ENCODE measurements around the gene CSRNP3.

CSRNP3 gene

GRCh38 chr2:165471349-165471950 is 2.0 kb downstream of the CSRNP3 start:
- no peak for DNase-seq

- DNase-seq = no peak
Observed at GRCh38 chr2:165472922-165473321, 3.4 kb downstream of the CSRNP3 start.

- DNase-seq = no peak
Observed at GRCh38 chr2:165474619-165475276, 5.2 kb downstream of the CSRNP3 start.

GRCh38 chr2:165475277-165476004 is 5.9 kb downstream of the CSRNP3 start:
- DNase-seq = no peak

- DNase-seq = no peak
Observed at GRCh38 chr2:165479856-165480255, 10.4 kb downstream of the CSRNP3 start.

- DNase-seq = no peak
Observed at GRCh38 chr2:165494573-165494972, 25.1 kb downstream of the CSRNP3 start.

DNA sequence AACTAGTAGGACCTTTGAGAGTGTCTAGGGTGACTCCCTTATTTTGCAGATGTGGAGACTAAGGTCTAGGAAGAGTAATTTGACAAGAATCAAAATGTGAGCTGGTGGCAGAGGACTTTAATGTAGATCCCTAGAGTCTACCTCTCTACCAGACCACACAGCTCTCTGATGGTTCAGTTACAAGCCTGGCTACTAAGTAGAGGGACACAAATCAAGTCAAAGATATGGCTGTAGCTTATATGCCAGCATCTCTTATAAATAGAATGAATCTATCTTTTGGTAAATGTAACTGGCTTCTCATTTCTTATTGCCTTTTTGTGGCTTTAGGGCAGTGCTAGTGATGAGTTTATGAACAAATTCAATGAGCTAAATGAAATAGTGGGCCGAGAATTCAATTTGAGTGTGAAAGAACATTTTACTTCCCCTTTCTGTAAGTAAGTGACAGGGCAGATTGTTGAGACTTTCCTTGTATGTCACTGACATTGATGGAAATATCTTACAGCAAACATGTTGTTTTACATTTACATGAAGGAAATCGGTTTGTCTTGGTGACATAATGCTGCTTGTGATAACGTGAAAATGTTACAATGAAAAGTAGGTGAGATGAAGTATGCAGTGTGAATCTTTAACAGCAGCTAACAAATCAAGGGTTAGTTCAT is 28.3 kb downstream of the CSRNP3 start:
- no peak for DNase-seq

- no peak for DNase-seq
Observed at GRCh38 chr2:165499131-165499530, 29.6 kb downstream of the CSRNP3 start.

- DNase-seq = no peak
Observed at GRCh38 chr2:165500001-165500400, 30.5 kb downstream of the CSRNP3 start.

GRCh38 chr2:165500816-165501215 is 31.3 kb downstream of the CSRNP3 start:
- no peak for DNase-seq

DNA sequence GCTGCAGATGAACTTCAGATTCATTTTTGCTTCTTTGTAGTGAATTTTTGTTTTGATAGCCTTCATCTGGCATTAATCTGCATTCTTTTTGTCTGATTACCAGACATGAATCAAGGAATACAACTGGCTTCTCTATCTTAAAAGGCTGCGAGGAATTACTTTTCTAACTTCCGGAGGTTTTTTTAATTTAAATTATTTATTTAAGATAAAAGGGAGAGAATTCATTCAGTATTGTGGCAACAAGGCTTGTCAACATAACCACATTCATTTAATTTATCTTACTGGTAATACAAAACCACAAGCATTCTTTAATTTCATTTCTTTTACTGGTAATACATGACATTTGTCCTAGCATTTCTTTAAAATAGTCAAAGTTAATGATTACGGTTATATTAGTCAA is 36.0 kb downstream of the CSRNP3 start:
- no peak for DNase-seq

DNA sequence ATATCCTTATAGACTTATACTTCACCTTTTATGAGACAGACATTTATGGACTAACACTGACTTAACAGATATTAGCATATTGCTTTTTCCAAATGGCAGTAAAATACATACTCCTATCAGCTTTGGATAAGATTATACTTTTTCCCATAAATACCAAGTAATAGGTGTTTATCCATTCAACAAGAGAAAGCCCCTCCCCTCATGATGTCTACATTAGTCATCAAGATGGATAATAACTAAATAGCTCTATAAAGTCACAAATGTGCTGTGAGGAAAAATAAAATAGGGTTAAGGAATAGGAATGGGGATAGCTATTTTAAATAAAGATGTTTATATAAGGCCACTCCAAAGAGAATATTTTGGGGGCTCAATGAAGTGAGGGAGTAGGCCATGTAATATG is 39.4 kb downstream of the CSRNP3 start:
- no peak for DNase-seq

DNA sequence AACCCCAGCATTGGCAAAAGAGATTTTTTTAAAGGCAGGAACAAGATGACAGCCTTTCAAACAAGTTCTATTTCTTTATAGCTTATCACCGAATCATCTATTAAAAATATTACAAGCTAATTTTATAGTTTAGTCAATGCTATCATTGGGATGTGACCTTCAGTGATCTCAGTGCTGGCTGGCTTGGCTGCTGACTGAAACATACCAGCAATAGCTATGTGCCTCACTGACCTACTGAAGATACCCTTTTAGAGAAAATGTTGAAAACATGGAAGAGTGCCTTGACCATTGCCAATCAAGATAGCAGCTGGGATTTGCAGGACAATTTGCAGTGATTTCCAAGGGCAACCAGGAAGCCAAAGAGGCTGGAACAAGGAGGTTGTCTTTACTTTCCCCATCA is 44.0 kb downstream of the CSRNP3 start:
- no peak for DNase-seq

GRCh38 chr2:165518611-165519010 is 49.1 kb downstream of the CSRNP3 start:
- DNase-seq = no peak

DNA sequence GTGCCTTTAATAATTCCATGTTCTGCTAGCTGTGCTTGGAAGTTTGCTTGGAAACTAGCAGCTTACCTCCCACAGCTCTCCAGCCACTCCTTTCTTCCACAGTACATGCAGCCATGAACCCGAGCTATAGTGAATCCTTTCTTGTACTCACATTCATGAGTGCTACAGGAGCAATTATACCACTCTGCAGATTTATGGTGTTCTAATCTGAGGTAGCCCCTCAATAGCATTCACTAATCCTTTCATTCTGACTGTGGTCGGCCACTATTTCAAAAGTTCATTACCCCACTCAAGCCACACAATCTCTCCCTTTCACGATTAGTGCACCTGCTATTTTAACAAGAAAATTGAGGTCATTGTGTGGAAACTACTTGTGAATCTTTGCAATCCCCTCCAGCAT is 53.2 kb downstream of the CSRNP3 start:
- no peak for DNase-seq

GRCh38 chr2:165524720-165525119 is 55.2 kb downstream of the CSRNP3 start:
- no peak for DNase-seq

DNA sequence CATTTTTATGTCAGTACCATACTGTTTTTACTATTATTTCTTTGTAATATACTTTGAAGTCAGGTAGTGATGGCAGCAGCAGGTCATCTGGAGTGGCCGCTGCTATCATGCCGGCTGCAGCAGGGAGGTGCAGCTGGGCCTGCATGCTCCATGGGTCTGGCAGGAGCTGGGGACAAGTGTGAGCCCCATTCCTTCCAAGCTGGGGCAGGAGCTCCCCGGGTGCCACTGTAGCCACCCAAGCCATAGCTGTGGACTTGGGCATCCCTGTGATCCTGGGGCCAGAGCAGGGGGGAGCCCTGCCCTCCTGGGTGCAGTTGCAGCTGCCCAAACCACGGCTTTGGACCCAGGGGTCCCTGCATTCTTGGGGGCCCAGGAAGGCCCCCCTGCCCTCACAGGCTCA is 59.2 kb downstream of the CSRNP3 start:
- DNase-seq = no peak

DNA sequence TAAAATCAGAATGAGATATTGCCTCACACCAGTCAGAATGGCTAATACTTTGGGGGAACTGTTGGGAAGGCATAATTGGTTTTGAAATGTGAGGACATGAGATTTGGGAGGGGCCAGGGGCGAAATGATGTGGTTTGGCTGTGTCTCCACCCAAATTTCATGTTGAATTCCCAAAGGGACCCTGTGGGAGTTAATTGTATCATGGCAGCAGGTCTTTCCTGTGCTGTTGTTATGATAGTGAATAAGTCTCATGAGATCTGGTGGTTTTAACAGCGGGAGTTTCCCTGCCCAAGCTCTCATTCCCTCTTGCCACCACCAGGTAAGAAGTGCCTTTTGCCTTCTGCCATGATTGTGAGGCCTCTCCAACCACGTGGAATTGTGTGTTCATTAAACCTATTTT is 59.6 kb downstream of the CSRNP3 start:
- DNase-seq = no peak

GRCh38 chr2:165533331-165533730 is 63.8 kb downstream of the CSRNP3 start:
- DNase-seq = no peak

GRCh38 chr2:165535471-165535870 is 66.0 kb downstream of the CSRNP3 start:
- DNase-seq = no peak

DNA sequence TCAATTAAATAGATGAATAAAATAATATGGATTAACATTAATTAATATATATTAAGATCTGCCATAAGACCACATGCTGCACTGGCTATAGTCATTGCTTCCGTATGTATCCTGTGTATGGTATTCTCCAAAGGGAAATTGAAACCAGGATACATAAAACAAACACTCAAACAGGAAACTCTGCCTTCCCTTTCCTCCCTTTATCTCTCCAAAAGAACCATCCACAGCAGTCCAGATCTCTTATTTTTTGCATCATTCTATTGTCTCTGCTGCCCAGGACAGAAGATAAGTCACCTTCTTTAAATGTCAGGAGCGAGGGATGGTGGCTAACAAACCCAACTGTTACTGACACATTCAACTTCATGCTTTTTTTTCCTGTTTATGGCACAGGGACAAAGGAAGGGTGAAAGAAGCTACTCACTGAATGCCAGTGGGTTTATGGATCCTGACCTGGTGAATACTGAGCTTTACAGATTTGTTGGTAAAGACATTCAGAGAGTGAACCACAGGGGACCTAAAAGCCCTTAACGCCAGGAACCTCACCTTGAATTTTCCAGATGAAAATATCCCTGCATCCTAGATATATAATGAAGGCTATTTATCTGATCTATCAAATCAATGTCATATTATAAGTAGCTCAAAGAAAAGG is 67.5 kb downstream of the CSRNP3 start:
- DNase-seq = no peak

DNA sequence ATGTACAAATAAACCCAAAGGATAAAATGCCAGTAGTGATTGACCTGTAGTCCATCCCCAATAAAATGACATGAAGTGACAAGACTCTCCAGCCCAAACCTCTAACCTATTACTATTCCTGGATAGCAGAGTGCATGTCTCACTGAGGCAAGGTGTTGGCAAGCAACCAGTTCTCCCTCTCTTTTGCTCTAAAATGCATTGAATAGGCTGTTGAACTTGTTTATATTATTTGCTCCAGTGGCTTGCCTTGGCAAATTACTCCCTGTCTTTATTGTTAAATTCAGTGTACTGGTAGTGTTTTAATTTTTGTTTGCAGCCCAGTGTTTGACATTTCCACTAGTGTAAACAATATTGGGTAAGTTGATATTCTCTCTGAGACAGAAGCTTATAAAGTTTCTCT is 70.5 kb downstream of the CSRNP3 start:
- peak; percentile 24 for DNase-seq

DNA sequence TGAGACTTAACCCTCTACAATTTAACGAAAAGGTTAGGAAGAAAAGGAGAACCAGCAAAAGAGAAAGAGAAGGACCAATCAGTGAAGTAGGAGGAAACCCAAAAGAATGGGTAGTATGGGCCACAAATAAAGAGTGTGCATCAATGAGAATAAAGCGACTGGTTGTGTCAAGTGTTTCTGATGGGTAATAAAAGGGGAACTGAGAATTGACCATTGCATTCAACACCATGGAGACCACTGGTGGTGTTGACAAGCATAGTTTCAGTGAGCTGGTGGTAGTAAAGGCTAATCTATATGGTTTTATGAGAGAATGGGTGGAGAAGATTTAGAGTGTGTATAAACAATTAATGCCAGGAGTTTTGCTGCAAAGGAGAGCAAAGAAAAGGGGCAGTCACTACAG is 75.4 kb downstream of the CSRNP3 start:
- DNase-seq = no peak

Data from NCI-H1092 (cell line).